NCI-H2107 treated with DMSO at 0.1 percent for 48 hours (cell line): ENCODE results near the gene GALNT14.
A peak's percentile ranks its signal among the peaks of the same experiment; 100 is the strongest.
"Not testable (repeated sequence)": the region's sequence is repeated elsewhere in the genome, so short reads cannot be mapped to it uniquely, and the experiment has no call there.

Experiments used
- DNase-seq: peaks from one replicate; lab custom pipeline; 2025; ENCODE audit not compliant: unreplicated experiment; lab: John Stamatoyannopoulos, UW

The GALNT14 gene, protein sequence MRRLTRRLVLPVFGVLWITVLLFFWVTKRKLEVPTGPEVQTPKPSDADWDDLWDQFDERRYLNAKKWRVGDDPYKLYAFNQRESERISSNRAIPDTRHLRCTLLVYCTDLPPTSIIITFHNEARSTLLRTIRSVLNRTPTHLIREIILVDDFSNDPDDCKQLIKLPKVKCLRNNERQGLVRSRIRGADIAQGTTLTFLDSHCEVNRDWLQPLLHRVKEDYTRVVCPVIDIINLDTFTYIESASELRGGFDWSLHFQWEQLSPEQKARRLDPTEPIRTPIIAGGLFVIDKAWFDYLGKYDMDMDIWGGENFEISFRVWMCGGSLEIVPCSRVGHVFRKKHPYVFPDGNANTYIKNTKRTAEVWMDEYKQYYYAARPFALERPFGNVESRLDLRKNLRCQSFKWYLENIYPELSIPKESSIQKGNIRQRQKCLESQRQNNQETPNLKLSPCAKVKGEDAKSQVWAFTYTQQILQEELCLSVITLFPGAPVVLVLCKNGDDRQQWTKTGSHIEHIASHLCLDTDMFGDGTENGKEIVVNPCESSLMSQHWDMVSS

DNA sequence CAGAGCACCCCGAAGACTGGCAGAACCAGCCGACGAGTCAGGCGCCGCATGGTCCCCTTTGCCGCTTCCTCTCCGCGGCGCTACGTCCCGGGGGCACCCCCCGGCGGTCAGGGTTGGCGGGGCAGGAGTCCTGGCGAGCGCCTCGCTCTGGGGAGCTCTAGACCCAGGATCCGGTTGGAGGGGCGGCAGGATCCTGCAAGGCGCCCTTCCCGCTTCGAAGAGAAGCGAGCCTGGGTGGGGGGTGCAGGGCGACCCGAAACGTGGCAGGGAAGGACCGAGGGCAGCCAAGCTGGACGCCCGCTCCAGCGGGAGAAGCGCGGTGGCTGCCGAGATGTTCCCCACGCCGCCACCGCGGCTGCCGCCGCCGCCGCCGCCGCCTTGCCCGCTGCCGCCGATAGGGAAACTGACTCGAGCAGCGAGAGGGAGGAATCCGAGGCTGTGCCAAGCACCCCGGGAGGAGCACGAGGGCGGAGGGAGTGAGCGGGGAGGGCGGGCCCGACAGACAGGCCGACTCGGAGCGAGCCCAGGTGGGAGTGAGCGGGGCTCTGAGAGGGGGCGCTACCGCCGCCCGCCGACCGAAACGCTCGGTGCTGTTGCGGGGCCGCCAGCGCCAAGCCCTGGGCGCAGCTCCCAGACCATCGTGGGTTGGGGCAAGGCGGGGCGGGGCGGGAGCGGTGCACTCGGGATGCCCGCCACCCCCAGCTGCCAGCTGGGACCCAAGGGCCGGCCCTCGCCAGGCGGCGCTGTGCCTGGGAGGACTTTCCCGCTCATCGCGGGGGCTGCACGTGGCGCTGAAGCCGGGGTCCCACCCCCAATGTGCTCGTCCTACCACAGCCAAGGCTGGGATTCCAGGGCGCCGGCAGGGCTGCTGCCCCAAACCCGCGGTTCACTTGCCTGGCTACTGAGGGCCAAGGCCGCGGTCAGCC is at the start of gene GALNT14:
TSS of gene GALNT14 (minus strand) at position 404 of the 926 bp plus-strand sequence. CDS start at position 50, 354 bp downstream.
- DNase-seq, result no peak

- no peak for DNase-seq
These were observed 48.9 kb upstream of the GALNT14 start for GRCh38 chr2:31187166-31187565.

- not testable (repeated sequence) for DNase-seq
These were observed 45.7 kb upstream of the GALNT14 start for GRCh38 chr2:31183973-31184372.

DNA sequence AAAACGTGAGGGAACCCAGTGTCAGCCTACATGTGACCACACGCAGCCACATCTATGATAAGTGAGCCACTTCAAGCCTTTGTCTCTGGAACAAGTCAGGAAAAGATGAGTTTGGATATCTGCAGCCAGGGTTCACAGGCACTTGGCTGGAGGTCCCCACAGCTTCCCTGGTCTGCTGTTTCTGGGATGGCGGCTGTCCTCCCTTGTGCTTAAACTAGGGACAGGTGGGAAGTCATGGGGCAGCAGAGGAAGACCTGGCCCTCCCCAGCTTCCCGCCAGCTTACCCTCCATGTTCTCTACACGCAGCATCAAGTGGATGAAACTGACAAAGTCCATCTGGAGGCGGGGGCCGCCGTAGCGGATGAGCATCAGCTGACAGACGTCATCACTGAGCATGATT is 38.5 kb upstream of the GALNT14 start:
- no peak for DNase-seq

DNA sequence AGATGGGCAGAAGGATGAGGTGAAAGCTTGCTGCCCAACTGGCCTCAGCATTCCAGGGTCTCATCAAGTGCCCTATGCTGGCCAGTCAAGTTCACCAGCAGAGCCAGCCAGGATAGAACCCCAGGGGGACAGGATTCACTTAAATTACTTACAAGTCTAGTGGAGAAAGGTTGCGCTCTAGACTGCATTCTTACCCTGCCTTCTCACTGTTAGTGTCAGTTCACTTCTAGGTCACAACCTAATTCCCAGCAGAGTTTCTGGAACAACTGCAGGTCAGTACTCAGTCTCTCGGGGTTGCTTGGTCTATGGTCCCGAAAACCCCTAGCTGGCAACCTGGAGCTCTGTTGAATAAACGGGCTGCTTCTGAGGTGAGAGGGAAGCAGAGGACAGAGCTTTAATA is 32.9 kb upstream of the GALNT14 start:
- DNase-seq, result no peak

DNA sequence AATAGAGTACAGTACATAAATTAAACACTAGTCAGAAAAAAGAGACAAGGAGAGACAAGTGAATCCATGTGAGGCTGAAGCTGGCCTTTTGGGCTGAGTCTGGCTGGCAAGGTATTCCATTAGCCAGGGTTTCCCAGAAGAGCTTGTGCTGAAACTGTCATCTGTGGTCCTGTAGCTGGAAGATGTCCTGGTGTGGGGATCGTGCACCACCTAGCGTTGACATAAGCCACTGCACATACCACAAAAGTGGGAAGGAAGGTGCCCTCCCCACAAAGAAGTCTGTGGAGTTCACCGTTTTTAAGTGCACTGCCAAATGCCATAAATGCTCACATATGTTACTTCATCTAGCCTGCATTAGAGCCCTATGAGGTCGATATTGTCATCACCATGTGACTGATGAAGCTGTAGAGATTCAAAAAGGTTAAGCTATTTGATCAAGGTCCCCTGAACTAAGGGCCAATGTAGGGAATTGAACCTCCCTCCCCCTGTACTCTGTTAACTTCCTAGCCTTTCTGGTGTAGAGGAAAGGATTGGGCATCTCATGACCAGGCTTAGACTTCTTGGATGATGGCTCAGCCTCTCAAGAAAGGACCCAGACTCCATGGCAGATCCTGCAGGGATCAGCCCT is 31.9 kb upstream of the GALNT14 start:
- peak; percentile 22 for DNase-seq

- no peak for DNase-seq
These were observed 30.1 kb upstream of the GALNT14 start for GRCh38 chr2:31168291-31168690.

DNA sequence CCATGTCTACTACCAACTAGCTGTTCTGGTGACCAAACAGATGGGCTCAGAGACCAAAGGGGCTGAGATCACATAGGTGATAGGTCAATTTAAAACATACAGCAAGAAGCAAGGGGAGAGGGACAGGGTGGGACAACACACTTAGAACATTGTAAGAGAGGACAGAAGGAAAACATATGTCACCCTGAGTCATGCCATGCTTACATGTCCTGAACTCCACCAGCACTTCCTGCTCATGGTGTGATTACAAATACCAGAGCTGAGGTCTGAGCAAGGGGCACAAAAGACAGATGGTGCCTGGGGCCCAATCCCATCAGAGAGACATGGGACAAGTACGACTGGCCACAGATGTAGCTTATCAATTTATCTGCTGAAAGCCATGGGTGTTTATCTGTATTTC is 28.7 kb upstream of the GALNT14 start:
- no peak for DNase-seq

DNA sequence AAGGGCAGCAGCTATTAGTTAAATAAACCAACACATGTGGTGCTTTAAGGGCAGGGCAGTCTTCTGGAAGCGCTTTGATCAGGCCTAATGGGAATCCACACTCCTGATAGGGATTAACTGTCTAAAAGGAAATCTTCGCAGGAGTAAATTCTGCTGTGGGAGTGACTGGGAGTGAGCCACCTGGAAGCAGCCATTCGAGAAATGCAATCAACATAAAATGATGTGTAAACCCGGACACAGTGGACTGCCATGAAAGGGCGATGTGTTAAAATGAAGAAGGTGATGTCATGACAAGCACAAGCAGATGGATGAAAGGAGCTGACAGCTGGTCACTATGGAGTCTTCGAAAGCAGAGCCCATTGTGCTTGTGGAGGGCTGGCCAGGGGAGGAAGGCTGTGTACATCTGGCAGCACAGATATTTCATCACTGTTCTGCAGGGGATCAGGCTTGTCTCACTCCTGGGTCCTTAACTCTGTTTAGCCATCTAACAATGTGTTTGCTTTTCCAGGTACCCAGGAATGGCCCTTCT is 24.8 kb upstream of the GALNT14 start:
- no peak for DNase-seq

DNA sequence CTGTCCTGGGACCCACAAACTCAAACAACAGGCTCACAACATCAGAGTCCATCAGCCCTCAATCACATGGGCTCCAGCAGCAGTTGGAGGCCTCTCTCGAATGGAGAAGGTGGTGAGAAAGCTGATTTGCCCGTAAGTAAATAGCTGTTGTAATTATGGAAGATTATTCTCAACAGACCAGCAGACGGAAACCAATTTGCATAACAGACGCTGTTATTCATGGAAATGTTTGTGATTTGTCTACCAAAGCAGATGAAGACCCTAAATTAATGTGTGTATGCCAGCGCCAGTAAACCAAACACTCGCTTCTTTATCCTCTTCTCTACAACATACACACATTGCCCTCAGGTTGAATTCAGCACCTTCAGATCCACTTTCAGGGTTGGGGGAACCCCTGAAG is 23.4 kb upstream of the GALNT14 start:
- DNase-seq, result no peak

- no peak for DNase-seq
These were observed 13.3 kb upstream of the GALNT14 start for GRCh38 chr2:31151501-31151900.

DNA sequence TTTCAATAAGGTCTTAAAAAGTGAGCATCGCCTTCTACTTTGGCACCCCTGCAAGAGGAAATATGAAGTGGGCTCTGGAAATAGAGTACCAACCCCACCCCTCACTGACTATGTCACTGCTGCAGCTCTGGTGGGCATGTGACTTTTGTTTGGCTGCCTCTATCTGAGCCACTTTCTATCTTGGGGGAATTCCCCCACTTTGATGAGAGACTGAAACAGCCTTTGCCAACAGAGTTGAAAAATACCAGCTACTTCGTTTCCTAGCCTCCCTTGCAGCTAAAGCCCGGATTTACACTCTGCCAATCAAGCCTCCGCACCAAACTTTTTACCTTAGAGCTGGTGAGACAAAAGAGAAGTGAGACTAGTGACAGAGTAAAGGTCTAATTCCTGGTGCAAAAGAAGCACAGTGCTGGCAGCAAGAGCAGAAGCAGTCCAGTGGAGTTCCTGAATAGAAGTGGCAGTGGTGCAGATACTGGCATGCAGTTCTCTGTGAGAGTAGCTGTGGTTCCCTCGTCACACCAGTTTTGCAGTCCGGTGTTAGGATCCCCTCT is 12.0 kb upstream of the GALNT14 start:
- DNase-seq, result no peak

DNA sequence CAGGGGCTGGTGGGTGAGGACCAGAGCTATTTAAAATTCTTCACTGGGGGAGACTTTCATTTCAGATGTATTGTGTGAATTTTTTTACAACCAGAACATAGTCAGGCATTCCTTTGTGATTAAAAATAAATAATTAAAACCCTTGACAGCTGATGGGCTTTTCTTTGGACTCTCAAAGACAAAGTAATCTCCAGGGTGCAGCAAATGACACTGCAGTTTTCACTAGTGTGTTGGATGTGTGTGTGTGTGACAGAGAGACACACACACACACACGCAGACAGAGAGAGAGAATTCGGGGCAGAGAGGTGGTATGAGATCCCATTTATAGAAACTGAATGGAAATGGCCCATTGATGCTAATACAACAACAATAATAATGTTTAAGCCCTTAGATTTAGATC is 10.3 kb upstream of the GALNT14 start:
- no peak for DNase-seq

DNA sequence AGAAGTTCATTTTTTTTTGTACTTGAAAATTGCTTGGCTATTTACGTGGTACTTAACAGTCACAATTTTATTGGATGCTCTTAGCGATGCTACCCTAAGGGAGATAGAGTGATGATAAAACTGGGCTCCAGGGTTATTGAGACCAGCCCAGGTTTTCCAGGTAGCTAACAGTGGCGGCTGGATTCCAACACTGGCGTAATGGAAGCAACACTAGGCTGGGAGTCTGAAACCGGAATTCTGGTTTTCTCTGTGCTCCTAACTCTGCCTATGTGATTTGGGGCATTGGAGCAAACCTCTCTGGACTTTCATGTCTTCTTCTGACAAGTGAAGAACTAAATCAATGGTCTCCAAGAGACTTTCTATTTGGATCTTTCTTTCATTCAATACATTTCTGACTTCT is 9.4 kb upstream of the GALNT14 start:
- no peak for DNase-seq

DNA sequence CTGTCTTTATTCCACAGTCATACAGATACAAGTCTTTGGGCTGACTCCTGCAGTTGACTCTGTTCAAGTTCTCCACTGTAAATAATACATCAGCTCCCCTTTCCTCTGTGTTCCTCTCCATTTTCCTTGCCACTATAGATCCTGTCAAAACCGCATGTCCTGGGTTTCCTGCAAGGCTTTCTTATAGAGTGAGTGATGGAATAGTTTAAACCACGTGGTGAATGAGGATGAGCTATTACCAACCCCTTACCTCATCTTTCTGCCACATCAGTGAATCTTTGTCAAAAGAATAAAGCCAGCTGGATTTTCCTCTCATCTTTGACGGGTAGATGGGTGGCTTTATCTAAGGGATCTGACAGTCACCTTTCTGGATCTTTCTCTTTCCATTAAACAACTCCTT is 3.9 kb upstream of the GALNT14 start:
- no peak for DNase-seq

- DNase-seq, result no peak
These were observed 3.3 kb upstream of the GALNT14 start for GRCh38 chr2:31141443-31142085.

GRCh38 chr2:31140151-31140550 is 1.9 kb upstream of the GALNT14 start:
- no peak for DNase-seq

DNA sequence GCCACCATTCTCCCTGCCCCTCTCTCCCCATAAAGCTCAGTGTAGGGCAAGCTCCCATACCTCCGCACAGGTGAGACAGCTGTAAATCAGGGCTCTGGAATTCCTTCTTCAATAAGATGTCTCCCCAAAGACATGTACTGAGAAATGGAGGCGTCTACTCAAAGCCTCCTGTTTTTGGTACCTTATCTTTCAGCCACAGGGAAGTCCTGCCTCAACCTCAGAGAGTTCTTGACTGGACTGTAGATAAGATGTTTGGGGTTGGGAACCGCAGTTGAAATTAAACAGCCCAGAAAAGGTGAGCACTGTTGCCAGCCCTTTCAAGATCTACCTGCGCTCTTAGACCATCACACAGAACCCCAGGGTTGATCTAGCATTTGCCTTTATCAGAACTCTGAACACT is 1.4 kb upstream of the GALNT14 start:
- DNase-seq, result no peak

GRCh38 chr2:31137211-31138036 is 816 bp downstream of the GALNT14 start:
- no peak for DNase-seq
